Central memory CD8-positive, alpha-beta T cell (primary cell): ENCODE measurements around the gene COX14.
"Not testable (repeated sequence)": the region's sequence is repeated elsewhere in the genome, so short reads cannot be mapped to it uniquely, and the experiment has no call there.

Experiments used
- ATAC-seq: fragments of 150-1000 bp; cut with Tn5 transposase; replicated peaks from 2 replicates; pipeline ENCODE4 v1.10.0; 2022; ENCODE audit warnings: mild to moderate bottlenecking, moderate FRiP score, moderate number of reproducible peaks; ENCODE audit not compliant: poor library complexity, severe bottlenecking; ENCODE audit errors: extremely low read depth
- DNase-seq, 2 donors: peaks; one replicate each; pipeline ENCODE4 v3.0.0; 2021; ENCODE audit warnings: low spot score in 2 of 2
- H3K27ac Mint-ChIP-seq: one replicate; pipeline ENCODE4 v1.8.0; 2022; ENCODE audit warnings: low read depth, mild to moderate bottlenecking, moderate library complexity, mixed read lengths
- H3K27me3 Mint-ChIP-seq: one replicate; pipeline ENCODE4 v1.8.0; 2022; ENCODE audit warnings: mixed read lengths
- H3K36me3 Mint-ChIP-seq: one replicate; pipeline ENCODE4 v1.8.0; 2022; ENCODE audit warnings: mild to moderate bottlenecking, moderate library complexity, mixed read lengths; ENCODE audit not compliant: insufficient read depth
- H3K4me1 Mint-ChIP-seq: one replicate; pipeline ENCODE4 v1.8.0; 2022; ENCODE audit warnings: mixed read lengths
- H3K4me3 Mint-ChIP-seq: one replicate; pipeline ENCODE4 v1.8.0; 2022; ENCODE audit warnings: mild to moderate bottlenecking, moderate library complexity, mixed read lengths
- H3K9me3 Mint-ChIP-seq: one replicate; pipeline ENCODE4 v1.8.0; 2022; ENCODE audit warnings: mixed read lengths

Gene COX14

DNA sequence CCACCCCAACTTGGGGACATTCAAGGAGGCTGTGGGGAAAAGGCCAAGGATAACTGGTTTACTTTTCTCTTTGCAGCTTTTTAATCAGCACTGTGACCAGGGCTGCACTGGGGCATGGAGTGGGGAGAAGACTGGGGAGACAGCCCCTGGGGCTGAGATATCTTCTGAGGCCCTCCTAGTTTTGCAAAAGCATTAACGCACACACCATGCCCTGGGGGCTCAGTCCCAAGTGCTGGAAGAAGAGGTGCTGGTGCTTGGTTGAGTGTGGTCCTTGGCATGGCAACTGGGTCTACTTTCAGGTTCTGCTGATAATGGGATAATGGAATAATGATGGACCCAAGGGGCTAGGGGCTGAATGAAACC lies 36.2 kb upstream of the COX14 start:
- Mint-ChIP-seq H3K4me1 (peaks cover 5% of the 10 kb centered on the region), H3K27me3 (no peaks in the 10 kb centered on the region), H3K4me3 (no peak overlapping the region), H3K27ac (no peak overlapping the region), H3K9me3 (no peaks in the 10 kb centered on the region), H3K36me3 (peaks cover 3% of the 10 kb centered on the region)
- DNase-seq (no peak), ATAC-seq (no peak)

DNA sequence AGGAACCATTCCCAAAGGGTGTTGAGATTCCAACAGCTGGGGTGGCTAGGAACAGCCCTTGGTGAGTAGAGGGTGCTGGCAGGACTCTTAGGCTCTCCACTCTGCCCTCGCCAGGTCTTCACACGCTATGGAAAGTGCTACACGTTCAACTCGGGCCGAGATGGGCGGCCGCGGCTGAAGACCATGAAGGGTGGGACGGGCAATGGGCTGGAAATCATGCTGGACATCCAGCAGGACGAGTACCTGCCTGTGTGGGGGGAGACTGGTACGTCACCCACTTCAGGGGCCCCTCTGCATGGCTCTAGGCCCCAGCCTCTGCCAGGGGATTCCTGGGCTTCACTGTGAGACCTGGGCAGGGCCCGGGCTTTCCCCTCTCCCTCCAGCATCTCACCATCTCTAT lies 34.9 kb upstream of the COX14 start:
- H3K4me1 Mint-ChIP-seq: peaks cover 5% of the 10 kb centered on the region
- no peak overlapping the region for H3K4me3 Mint-ChIP-seq
- no peak overlapping the region for H3K27ac Mint-ChIP-seq
- no peaks in the 10 kb centered on the region for H3K9me3 Mint-ChIP-seq
- no peak for ATAC-seq
- peaks cover 3% of the 10 kb centered on the region for H3K36me3 Mint-ChIP-seq
- DNase-seq: no peak
- H3K27me3 Mint-ChIP-seq: no peaks in the 10 kb centered on the region

DNA sequence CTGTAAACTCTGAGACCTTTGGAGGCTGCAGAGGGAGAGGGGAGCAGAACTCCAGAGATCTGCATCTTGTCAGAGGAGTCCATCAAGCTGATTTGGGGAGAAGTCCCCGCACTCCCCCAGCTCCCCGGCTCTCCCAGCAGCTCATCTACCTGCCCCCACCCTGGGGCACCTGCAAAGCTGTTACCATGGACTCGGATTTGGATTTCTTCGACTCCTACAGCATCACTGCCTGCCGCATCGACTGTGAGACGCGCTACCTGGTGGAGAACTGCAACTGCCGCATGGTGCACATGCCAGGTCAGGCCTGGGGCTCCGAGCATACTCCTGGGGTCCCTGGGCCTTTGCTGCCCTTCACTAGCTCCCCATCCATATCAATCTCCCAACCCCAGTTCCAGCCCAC lies 33.8 kb upstream of the COX14 start:
- no peaks in the 10 kb centered on the region for H3K27me3 Mint-ChIP-seq
- ATAC-seq: no peak
- H3K4me1 Mint-ChIP-seq: peaks cover 5% of the 10 kb centered on the region
- peaks cover 3% of the 10 kb centered on the region for H3K36me3 Mint-ChIP-seq
- H3K9me3 Mint-ChIP-seq: no peaks in the 10 kb centered on the region
- no peak for DNase-seq
- no peak overlapping the region for H3K4me3 Mint-ChIP-seq
- no peak overlapping the region for H3K27ac Mint-ChIP-seq

DNA sequence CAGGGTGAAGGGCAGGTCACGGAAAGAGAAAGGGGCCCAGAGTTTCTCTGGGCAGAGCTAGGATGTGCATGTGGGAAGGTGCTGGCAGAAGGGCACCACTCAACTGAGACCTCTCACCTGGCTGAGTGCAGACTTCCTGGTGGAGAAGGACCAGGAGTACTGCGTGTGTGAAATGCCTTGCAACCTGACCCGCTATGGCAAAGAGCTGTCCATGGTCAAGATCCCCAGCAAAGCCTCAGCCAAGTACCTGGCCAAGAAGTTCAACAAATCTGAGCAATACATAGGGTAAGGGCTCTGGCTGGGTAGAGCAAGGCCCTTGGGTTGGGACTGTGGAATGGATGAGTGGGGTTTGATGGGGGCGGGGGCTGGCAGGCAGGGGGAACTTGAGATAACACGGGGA lies 32.3 kb upstream of the COX14 start:
- no peak for ATAC-seq
- DNase-seq: no peak
- H3K27ac Mint-ChIP-seq: no peak overlapping the region
- no peaks in the 10 kb centered on the region for H3K9me3 Mint-ChIP-seq
- H3K4me1 Mint-ChIP-seq: peaks cover 11% of the 10 kb centered on the region
- H3K36me3 Mint-ChIP-seq: peaks cover 3% of the 10 kb centered on the region
- no peaks in the 10 kb centered on the region for H3K27me3 Mint-ChIP-seq
- H3K4me3 Mint-ChIP-seq: no peak overlapping the region

DNA sequence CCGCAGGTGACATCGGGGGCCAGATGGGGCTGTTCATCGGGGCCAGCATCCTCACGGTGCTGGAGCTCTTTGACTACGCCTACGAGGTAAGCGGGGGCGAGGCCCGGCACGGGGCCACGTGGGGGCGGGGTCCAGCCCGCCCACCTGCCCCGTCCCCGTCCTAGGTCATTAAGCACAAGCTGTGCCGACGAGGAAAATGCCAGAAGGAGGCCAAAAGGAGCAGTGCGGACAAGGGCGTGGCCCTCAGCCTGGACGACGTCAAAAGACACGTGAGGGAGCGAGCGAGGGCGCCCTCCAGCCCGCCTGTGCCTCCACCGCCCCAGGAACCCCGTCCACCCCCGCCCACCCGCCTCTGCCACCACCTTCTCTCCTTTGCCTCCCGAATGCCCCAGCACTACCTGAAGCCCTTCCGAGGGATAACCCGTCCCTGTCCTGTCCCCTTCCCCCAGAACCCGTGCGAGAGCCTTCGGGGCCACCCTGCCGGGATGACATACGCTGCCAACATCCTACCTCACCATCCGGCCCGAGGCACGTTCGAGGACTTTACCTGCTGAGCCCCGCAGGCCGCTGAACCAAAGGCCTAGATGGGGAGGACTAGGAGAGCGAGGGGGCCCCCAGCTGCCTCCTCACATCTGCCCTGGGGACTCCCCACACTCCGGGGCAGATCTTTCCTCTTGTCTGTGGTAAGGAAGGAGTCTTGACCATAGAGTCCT lies 30.8 kb upstream of the COX14 start:
- Mint-ChIP-seq H3K27ac (peak overlapping the region; percentile 69), H3K9me3 (no peaks in the 10 kb centered on the region), H3K4me3 (no peak overlapping the region), H3K36me3 (peaks cover 3% of the 10 kb centered on the region), H3K4me1 (peaks cover 14% of the 10 kb centered on the region), H3K27me3 (no peaks in the 10 kb centered on the region)
- DNase-seq (no peak), ATAC-seq (no peak)

DNA sequence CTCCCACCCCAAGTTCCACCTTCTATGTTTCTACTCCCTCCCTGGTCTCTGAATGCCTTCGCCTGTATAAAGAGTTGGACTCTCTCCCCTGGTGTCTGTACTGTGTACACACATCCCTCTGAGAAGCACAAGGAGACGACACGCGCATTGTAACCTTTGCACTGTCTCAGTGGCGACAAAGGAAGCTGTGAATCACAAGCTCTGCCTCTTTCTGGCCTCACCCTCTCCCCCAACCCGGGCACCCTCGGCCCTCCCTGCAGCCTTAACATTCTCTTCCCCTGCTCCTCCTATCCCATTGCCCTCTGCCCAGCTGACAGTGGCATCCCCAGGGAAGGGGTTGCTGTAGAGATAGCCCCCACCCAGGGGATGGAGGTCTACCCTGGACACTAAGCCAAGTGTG lies 29.4 kb upstream of the COX14 start:
- DNase-seq (no peak), ATAC-seq (no peak)
- Mint-ChIP-seq H3K27me3 (no peaks in the 10 kb centered on the region), H3K36me3 (peaks cover 10% of the 10 kb centered on the region), H3K4me3 (no peak overlapping the region), H3K4me1 (peaks cover 22% of the 10 kb centered on the region), H3K27ac (peak overlapping the region; percentile 69), H3K9me3 (no peaks in the 10 kb centered on the region)

DNA sequence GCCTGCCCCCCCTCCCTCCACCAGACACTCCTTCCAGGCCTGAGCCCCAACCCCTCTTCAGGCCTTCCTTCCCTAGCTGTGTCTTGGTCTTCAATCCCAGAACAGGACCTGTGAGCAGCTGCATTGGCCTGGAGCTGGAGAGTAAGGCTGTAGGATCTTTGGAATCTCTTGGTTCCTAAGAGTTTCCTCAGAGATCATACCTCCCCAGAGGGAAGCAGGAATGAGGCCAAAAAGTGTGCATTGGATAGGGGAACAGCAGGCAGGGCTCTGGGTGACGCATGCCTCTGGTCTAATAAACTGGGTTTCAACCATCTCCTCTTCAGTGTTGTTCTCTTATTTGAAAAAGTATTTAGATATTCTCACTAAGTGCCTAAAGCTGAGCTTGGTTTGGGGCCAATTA lies 28.7 kb upstream of the COX14 start:
- Mint-ChIP-seq H3K27me3 (no peaks in the 10 kb centered on the region), H3K27ac (peak overlapping the region; percentile 25), H3K4me3 (peak overlapping the region; percentile 74), H3K4me1 (peaks cover 28% of the 10 kb centered on the region), H3K36me3 (peaks cover 13% of the 10 kb centered on the region), H3K9me3 (no peaks in the 10 kb centered on the region)
- no peak for ATAC-seq
- no peak for DNase-seq

DNA sequence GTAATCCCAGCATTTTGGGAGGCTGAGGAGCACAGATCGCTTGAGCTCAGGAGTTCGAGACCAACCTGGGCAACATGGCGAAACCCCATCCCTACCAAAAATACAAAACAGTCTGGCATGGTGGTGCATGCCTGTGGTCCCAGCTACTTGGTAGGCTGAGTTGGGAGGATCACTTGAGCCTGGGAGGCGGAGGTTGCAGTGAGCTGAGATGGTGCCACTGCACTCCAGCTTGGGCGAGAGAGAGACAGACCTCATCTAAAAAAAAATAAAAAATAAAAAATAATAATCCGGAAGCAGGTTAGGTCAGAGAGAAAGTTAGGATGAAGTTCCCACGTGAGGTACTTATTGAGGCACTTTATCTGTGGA lies 27.6 kb upstream of the COX14 start:
- DNase-seq, H3K9me3 Mint-ChIP-seq, ATAC-seq, H3K27me3 Mint-ChIP-seq: not testable (repeated sequence)
- peaks cover 35% of the 10 kb centered on the region for H3K4me1 Mint-ChIP-seq
- H3K27ac Mint-ChIP-seq: peak overlapping the region; percentile 91
- peaks cover 15% of the 10 kb centered on the region for H3K36me3 Mint-ChIP-seq
- peak overlapping the region; percentile 95 for H3K4me3 Mint-ChIP-seq

DNA sequence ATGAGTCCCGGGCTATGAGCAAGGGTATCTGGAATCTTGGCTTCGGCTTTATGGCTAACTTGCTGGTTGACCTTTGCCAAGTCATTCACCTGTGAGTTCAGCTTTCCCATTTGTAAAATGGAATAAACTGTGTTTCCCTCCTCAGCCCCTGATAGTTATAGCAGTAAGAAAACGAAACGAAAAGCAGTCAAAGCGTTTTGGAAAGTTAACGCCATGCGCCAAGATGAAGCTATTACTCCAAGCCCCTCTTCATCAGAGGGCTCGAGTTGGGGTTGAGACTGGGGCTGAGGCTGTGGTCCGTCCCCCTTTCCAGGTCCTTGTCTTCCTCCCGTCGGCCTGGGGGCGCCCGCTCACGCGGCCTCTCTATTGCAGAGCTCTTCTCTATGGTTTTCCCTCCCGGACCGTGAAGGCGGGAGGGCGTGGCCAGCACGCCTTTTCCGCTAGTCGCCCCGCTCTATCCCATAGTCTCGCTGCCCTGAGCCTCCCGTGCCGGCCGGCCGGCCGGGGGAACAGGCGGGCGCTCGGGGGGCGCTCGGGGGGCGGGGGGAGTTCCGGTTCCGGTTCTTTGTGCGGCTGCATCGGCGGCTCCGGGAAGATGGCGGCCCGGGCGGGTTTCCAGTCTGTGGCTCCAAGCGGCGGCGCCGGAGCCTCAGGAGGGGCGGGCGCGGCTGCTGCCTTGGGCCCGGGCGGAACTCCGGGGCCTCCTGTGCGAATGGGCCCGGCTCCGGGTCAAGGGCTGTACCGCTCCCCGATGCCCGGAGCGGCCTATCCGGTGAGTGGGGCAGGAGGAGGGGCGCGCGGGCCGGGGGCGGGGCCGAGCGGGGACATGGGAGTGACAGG lies 27.0 kb upstream of the COX14 start, which contains the start of gene SMARCD1:
TSS of gene SMARCD1 (plus strand) at position 568 of the 840 bp plus-strand sequence. CDS start at position 596, 28 bp downstream.
- no peaks in the 10 kb centered on the region for H3K9me3 Mint-ChIP-seq
- peaks cover 21% of the 10 kb centered on the region for H3K36me3 Mint-ChIP-seq
- ATAC-seq: peak; percentile 86
- peak; percentile 52 to 60 for DNase-seq
- H3K4me1 Mint-ChIP-seq: peaks cover 35% of the 10 kb centered on the region
- H3K4me3 Mint-ChIP-seq: peak within 1 kb of the TSS; percentile 95
- H3K27me3 Mint-ChIP-seq: no peaks in the 10 kb centered on the region
- peak within 1 kb of the TSS; percentile 91 for H3K27ac Mint-ChIP-seq

DNA sequence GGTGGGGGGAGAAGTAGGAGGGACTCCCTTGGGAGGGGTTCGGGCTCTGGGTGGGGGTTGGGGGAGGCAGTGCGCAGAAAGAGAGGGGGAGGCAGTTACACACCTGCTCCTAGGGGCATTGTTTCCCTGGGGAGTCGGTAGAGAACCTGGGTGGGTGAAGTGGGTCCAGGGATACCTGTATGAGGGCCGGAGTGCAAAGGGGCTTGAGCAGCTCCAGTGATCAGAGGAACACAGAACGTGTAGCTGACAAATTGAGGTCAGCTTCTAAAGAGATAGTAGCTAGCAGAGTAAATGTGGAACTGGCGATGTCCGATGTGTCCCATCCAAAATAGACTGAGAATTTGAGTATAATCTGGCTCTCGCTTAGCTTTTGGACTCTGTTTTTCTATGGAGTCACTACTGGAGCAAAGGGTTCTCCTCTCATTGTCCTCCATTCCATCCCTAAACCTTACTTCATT lies 26.4 kb upstream of the COX14 start:
- Mint-ChIP-seq H3K27ac (peak overlapping the region; percentile 91), H3K4me1 (peaks cover 35% of the 10 kb centered on the region), H3K36me3 (peaks cover 26% of the 10 kb centered on the region), H3K4me3 (peak overlapping the region; percentile 95), H3K27me3 (no peaks in the 10 kb centered on the region), H3K9me3 (no peaks in the 10 kb centered on the region)
- DNase-seq: no peak
- peak; percentile 6 for ATAC-seq

DNA sequence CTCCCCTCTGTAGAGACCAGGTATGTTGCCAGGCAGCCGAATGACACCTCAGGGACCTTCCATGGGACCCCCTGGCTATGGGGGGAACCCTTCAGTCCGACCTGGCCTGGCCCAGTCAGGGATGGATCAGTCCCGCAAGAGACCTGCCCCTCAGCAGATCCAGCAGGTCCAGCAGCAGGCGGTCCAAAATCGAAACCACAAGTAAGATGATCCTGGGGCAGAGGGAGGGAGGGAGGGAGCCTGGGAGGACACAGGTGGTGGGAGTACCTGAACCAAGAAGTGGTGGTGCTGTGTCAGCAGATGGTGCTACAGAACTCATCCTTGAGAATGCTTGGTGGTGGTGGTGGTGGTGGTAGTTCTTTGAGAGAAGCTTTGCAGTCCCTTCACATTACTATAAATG lies 25.9 kb upstream of the COX14 start:
- no peaks in the 10 kb centered on the region for H3K27me3 Mint-ChIP-seq
- DNase-seq (no peak), ATAC-seq (no peak)
- H3K4me1 Mint-ChIP-seq: peaks cover 35% of the 10 kb centered on the region
- H3K27ac Mint-ChIP-seq: no peak overlapping the region
- no peaks in the 10 kb centered on the region for H3K9me3 Mint-ChIP-seq
- peak overlapping the region; percentile 95 for H3K4me3 Mint-ChIP-seq
- peaks cover 30% of the 10 kb centered on the region for H3K36me3 Mint-ChIP-seq

DNA sequence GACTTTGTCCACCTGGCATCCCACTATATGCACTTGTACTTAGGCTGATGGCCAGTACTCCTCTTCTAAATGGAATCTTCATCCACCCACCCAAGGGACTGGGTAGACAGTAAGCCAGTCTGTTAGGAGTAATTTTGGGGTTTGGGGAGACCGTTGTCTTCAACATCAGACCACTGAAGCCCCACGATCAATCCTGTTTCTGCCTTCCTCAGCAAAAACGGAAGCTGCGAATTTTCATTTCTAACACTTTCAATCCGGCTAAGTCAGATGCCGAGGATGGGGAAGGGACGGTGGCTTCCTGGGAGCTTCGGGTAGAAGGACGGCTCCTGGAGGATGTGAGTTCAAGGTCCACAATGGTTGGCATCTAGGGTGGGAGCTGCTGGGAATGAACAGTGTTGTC lies 24.9 kb upstream of the COX14 start:
- H3K27ac Mint-ChIP-seq: no peak overlapping the region
- H3K27me3 Mint-ChIP-seq: no peaks in the 10 kb centered on the region
- peaks cover 40% of the 10 kb centered on the region for H3K36me3 Mint-ChIP-seq

DNA sequence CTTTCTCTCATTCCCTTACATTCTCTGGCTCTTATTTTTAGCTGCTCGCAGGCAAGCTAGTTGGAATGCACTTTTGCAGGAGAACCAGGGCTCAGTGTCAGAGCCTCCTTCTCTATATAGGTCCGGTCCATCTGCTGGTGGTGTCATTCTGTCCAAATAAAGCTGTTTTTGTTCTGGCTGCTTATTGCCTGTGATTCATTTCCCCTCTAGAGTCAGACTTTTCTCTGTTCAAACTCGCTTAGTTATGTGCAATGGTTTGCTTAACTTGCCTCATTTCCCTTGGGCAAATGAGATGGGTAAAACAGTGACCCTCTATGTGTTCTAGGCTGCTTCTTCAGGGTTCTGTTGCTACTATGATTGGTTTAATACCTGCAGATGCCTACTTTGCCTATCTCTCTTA lies 24.0 kb upstream of the COX14 start:
- peak overlapping the region; percentile 11 for H3K27ac Mint-ChIP-seq
- peaks cover 35% of the 10 kb centered on the region for H3K4me1 Mint-ChIP-seq
- H3K27me3 Mint-ChIP-seq: no peaks in the 10 kb centered on the region
- H3K4me3 Mint-ChIP-seq: no peak overlapping the region
- DNase-seq (no peak), ATAC-seq (no peak)
- no peaks in the 10 kb centered on the region for H3K9me3 Mint-ChIP-seq
- H3K36me3 Mint-ChIP-seq: peaks cover 47% of the 10 kb centered on the region

More for the DNA sequence above, 24.9 kb upstream of the COX14 start:
- Mint-ChIP-seq H3K4me3 (no peak overlapping the region), H3K9me3 (no peaks in the 10 kb centered on the region), H3K4me1 (peaks cover 35% of the 10 kb centered on the region)
- DNase-seq (no peak), ATAC-seq (no peak)
